GM18867 (cell line): ENCODE measurements around the gene PTPRG.

Experiments
- ATAC-seq: cut with Tn5 transposase; IDR thresholded peaks from one replicate; pipeline ENCODE4 v1.9.1; 2021; ENCODE audit warnings: mild to moderate bottlenecking, moderate library complexity; ENCODE audit not compliant: unreplicated experiment

PTPRG gene

DNA sequence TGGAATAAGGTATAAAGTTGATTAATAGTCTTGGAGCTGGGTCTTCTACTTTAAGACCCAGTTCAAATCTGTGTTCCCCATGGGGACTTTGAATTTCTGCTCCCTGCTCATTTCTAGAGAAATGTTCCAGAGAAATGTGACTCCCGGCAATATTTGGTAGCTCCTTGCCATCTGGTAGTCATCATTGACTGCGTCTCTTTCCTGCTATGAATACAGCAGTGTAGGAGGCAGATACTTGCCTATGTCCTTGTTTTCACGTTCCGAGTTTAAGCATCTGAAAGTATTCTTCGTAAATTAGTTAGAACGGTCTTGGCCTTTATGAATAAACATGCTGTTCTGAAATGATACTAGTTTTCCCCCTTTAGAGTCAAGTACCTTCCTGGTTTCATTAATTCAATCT lies 352.9 kb downstream of the PTPRG start:
- no peak for ATAC-seq

DNA sequence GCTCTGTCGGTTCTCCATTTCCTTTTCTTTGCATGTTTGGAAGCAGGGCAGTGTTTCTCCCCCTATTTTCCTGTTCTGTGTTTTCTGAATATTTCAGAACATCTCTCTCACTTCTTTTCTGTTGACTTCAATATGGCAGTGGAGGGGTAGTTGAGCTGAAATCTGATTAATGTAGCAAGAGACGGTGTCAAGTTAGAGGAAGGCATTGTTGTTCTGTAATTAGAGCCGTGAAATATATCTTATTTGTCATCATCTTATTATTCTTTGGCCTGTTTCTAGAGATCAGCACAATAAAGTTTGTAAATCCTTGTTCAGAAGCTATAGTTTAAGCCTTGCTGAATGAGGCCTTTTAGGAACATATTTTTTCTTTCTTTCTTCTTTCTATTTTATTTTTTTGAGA lies 353.9 kb downstream of the PTPRG start:
- no peak for ATAC-seq

DNA sequence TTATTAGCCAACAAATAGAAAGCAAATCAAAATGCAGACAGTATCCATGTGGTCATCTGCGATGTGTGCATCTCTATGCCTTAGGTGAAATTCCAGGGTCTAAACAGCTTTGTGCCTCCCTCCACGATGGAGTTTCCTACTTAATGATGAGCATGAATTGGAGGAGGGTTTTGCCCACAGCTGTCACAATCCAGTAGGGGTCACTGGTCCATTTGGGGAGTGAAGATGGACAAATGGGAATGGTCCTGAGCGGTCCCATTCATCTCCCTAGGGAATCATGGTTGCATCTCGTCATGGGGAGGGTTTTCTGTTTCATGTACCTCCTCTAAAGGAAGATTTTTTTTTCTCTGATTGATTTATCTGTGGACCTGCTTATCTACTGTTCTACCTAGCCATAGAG lies 358.0 kb downstream of the PTPRG start:
- ATAC-seq: no peak

DNA sequence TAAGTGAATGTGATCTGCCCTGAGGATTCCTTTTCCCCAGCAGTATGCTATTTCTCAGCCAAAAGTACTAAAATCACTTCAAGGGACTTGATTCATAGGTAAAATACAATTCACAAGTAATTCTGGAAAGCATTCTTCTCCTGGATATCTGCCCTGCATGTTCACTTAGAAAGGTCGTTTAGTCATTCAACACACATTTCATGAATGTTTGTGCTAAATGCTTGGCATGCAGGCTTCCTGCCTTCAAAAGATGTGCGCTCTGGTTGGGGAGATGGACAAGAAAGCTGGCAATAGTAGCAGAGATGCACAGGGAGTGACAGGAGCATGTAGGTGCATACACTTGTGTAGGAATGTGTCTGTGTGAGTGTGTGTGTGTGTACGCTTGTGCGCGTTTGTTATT lies 360.7 kb downstream of the PTPRG start:
- ATAC-seq: no peak

DNA sequence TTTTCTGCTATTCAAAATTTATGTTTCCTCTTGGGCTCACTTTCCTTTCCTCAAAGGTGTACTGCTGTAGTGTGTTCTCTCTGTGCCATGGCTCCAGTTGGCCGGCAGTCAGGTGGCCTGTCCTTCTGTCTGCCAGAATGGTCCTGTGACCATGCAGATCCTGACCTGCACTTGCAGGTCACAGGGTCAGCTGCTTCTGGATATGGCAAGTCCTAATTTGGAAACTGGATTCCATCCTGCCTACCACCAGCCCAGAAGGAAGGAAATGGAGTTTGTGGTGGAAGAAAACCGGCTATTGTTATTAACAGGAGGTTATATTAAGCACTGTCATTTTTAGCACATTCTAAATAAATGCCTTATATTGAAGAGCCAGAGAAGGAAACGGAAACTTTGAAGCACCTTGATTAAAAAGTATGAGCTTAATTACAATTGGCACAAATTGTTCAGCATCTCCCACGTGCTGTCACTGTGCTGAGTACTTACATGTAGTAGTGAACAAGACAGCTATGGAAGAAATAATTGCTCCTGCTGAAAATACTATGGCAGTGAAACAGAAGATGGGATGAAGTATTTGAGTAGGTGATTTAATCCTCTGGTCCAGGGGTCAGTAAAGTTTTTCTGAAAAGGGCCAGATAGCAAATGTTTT lies 362.8 kb downstream of the PTPRG start:
- ATAC-seq: no peak

DNA sequence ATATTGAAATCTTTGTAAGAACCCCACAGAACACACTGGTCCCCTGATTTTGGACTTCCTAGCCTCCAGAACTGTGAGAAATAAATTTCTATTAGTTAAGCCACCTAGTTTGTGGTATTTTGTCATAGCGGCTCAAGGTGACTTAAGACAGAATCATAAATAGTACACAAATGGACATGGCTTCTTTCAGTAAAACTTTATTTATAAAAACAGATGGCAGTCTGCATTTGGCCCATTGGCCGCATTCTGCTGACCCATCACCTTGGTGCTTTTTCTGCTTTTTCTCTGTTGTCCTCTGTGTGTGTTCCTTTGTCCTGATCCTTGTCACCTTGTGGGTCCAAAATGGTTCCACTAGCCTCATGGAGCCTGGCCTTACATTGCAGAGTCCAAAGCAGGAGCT lies 363.6 kb downstream of the PTPRG start:
- ATAC-seq: no peak

DNA sequence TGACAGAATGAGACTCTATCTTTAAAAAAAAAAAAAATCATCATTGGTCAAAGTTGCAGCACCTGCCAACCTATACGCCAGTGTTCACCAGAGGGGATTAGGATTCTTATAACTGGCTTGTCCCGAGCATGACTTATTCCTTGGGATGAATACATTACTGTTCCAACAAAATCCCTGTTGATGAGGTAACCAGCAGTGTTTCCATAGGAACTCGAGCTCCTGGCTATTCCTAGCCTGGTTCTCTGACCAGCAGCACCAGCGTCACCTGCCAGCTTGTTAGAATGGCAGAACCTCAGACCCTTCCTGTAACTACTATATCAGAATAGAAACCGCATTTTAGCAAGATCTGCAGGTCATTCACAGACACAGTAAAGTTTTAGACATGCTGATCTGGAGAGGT lies 364.4 kb downstream of the PTPRG start:
- ATAC-seq: no peak

DNA sequence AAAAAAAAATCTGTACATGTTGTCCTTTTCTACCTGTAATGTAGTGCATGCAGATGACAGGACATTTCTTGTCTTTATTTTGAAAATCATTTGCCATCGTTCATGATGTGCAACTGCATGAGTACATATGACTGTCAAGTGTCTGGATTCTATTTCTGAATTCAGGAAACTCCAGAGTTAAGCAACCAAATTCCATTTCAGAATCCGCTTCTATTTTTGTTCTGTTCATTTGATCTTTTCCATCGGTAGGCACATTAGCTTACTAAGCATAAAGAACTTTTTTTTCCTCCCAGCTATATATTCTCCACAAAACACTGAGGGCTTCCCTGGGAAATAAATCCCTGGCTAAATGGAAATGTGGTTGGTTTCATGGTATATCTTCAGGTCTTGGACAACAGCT lies 365.6 kb downstream of the PTPRG start:
- ATAC-seq: no peak

DNA sequence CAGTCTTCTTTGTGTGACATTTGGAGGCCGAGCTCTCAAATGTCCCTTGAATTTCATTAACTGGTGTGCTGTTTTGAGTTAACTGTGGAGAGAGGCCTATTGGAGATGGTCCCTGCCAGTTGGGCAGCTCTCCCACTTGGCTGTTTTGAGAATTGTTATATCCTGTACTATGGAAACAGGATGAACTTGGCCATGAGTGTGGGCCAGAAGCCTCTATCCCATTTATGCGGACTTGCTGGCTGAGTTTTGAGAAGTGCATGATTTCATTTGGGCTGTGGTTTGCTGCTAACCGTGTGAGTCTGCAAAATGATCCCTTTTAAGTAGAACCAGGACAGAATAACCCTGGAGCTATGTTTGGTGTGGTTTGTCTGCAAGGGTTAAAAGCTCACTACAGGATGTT lies 366.0 kb downstream of the PTPRG start:
- ATAC-seq: no peak

DNA sequence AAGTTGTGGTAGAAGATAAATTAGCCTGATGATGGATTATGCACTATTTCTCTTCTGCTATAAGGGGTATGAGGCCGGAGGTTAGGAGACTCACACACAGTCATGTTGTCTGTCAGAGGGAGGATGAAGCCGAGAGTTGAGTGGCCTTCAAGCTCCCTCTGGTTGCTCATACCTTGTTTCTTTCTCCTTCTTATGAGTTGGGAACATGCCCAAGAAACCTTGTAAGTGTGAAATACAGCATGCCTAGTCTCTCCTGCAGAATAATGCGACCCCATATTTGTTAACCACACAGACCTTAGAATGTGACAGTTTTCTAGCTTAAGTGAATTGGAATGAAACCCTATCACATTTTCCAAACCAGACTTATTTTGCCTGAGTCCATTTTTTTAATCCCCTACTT lies 366.7 kb downstream of the PTPRG start:
- ATAC-seq: no peak

DNA sequence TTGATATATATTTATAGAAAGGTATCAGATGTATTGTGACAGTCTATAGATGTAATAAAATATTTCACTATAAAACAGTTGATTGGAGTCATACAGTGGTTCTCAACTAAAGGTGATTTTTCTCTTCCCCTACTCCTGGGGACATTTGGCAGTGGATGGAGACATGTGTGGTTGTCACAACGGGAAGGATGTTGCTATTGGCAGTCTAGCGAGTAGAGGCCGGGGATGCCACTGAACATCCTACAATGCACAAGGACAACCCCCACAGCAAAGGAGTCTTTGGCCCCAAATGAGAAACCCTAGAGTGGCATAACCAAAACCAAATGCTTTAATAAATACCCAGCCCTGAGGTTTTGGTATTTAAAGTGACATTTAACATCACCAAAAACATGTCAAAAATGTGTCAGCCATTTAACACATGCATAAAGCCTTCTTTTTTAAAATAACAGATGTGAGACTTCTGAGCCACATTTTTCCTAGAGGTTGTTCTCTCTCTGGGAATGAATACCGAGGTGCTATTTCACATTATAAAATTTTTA lies 367.5 kb downstream of the PTPRG start:
- ATAC-seq: no peak

DNA sequence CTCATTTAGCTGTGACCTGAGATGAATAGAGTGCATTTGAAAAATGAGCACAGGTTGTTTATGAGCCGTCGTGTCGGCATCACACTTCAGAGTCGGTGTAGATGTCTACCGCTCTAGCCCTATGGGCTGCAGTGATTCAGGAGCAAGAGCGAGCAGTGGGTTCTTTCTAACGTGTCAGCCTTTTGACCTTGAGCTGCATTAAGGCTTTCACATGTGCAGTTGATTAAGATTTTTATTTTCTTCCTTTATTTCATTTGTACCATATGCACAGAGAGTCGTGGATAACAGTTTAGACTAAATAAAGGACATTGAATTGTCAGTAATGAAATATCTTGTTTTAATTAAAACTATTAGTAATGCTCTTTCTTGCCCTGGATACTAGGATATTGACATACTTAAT lies 368.2 kb downstream of the PTPRG start:
- no peak for ATAC-seq

DNA sequence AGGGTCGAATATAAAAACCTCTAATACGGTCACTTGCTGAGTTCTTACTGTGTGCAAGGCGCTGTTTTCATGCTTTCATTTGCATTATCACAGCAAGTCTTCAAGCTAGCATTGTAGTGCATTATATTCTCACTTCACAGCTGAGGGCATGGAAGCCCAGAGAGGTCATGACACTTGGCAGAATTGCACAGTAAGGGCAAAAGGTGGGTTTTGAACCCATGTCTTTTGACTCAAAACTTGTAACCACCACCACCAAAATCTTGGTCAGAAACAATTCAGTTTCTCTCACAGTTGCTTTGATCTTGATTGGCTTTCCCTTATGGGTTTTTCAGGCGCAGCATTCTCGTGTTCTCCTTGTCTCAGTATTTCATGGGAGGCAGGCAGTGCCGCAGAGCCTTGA lies 371.1 kb downstream of the PTPRG start:
- no peak for ATAC-seq

DNA sequence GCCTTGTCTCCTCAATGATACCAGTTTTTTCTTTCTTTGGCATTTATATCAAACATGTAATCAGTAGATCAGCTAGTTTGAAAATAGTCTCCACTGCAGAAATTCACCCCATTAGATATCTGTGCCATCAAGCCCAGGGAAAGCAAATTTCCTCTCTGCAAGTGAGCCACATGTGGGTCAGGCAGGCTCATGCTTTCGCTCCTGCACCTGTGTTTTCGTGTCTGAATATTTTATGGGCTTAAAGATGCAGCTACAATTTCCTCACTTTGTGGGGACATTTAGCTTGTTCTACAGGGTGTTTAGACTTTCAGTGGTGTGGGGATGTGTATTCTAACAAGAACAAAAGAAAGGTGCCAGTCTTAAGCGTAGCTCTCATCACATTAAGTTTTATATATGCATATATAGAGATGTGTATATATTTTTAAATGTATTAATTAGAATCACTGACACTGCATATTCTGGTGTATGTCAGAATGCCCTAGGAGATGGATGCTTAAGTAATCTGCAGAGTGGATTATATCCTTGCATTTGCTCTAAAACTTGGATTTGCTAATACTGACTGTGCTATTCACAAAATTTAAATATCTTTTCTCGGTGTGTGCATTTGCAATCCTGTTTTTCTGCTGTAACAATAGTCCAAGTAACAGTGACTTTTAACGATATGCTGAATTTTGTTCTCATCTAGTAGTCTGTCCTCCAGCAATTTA lies 372.6 kb downstream of the PTPRG start:
- peak; percentile 51 for ATAC-seq

DNA sequence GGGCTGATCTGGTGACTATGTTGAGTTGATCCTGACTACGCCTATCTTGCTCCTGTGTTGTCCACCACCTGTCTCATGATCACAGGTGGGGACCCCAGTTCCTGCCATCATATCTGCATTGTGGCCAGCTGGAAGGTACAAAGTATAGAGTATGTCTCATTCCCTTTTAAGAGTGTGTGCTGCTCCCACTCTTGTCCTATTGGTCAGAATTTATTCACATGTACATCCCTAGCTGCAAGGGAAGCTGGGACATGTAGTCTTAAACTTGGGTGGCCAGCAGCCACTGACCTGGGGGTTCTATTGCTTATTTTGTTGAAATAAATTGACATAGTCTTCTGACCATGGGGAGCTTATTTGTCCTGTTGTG lies 373.1 kb downstream of the PTPRG start:
- ATAC-seq: no peak

DNA sequence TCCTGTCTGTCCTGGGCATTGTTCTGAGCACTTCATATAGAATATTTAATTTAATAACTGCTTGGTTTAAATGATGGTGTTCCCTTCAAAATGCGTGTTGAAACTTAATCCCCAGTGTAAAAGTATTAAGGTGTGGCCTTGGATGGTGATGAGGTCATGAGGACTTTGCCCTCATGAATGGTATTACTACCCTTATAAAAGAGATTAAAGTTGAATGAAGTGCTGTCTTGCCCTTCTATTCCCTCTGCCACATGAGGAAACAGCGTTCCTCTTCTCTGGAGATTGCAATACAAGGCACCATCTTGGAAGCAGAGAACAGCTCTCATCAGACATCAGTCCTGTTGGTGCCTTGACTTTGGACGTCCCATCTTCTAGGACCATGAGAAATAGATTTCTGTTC lies 374.4 kb downstream of the PTPRG start:
- no peak for ATAC-seq

DNA sequence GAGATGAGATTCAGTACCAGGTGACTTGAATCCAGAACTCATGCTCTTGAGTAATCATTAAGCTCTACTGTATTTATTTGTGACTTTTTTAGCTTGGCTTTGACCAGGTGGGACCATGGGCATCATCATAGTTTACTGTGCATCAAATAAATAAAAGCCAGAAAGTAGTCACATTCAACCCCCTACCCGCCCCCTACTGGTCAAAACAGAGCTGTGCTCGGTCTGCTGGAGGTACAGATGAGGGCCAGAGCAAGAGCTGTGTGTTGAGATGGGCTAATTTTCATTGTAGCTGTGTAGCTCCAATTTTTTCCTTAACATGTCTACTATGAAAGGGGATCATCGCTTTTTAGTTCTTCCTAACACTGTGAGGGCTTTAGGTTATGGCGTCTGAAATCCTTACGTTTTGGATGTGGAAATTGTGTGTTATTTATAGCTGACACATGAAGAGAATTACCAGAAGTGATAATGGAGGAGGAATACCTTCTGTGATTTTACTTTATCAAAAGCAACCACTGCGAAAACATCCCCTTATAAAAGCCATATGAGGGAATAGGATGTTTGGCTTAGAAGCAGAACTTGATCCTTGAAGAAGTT lies 375.1 kb downstream of the PTPRG start:
- ATAC-seq: peak; percentile 64

DNA sequence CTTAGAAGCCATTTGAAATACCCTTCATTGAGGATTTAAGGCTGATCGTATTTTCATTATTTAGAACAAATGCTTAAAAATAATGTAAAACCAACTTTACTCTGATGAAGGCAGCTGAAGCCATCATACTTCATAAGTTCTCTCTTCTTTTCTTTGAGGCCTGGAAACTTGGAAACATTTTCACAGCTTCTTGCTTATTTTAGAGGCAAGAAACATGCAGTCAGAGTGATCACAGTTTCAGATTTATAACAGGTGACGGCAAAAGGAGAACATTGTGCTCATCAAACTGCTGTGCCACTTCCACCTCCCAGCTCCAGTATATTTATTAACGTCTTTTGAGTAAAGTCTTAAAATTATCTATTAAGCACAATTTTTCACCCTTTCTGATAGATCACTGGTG lies 376.1 kb downstream of the PTPRG start:
- no peak for ATAC-seq

DNA sequence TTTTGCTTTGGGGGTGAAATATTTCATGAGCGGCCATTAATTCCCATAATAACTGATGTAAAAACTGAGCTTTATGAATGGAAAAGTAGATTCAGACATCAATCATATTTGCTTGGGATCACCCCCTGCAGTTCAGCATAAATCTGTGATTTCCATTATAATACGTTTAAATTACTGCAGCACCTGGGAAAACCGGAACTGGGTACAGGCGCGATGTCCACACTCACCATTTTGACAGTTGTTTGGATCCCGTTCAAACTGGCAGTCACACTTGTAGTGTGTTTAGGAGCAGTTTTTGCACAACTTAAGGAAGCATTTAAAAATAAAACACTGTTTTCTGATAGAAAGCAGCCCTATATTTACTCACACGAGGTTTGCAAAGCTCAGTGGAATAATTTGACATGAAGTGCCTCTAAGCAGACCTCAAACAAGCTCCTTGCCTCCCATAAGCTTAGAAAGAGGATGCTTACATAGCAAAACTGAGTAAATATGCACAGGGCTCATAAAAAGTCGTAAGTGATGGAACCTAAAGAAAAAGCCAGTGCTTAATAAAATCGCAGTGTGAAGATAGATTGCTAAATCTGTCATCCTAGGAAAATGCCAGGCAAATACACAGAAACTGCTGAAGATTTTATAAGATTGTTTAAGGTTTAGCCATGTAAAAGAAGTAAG lies 377.6 kb downstream of the PTPRG start:
- ATAC-seq: no peak

DNA sequence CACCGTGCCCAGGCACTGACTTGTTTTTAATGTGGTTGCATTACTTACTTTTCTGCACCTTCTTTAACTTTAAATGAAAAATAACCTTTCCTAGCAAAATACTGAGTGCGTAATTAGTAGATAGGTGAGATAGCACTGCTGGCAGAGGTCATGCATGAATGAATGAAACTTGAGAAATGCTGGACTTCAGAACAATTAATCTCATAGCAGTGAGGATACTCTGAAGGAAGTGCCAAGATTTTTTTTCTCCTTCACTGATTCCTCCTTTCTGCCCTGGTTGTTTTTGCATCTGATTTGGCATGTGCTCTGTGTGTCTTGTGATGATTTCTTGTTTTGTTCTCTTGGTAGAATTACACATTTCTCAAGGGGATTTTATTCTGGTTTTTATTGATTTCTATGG lies 378.9 kb downstream of the PTPRG start:
- ATAC-seq: no peak

DNA sequence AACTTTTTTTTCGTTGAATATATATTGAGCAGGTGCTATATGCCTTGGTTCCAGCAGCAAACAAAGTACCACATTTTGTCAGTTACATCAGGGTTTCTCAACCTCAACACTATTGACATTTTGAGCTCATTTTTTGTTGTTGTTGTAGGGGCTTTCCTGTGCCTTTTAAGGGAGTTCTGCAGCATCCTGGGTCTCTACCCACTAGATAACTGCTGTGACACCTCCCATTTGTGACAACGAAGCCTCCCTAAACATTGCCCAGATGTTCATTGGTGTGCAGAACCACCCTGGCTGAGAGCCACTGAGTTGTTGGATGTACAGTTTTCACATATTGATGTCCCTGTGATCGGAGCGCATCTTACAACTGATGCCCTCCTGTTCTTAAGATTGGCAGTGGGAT lies 382.6 kb downstream of the PTPRG start:
- no peak for ATAC-seq

DNA sequence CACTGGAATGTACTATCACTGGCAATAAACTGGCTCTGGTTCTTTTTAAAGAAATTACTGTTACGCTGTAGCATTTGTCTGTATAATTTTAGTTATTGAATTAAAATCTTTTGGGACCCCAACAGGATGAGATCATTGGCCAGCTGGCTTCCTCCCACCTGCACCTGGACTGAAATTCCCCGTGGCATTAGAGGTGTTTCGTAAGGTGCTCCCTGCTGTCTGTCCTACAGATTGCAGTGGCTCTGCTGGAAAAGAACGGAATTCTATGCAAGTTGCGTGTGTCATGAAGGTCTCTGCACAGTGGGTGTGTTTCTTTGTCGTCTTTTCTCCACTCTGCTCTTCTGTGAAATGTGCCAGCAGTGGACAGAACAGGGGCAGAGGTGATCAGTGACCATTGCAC lies 383.4 kb downstream of the PTPRG start:
- no peak for ATAC-seq
